Mucosa of descending colon (tissue), 3 donors: ENCODE data around the gene NBAS. TPM values are rescaled to one million over a fixed set of nuclear protein-coding genes. Genes with fewer than 3 reads are reported as not detected.

ENCODE experiments used
- ATAC-seq: fragments of 200-7000 bp; cut with Tn5 transposase; one replicate; pipeline ENCODE4 v1.9.1; 2020; ENCODE audit warnings: mild to moderate bottlenecking, moderate library complexity
- DNase-seq, 3 donors: peaks; one replicate each; pipeline ENCODE4 v3.0.0-alpha.2; 2020
- H3K36me3 ChIP-seq: fragments of 200-600 bp; one replicate; pipeline ENCODE4 v1.8.0; 2021; ENCODE audit warnings: low read depth, mild to moderate bottlenecking
- H3K4me1 ChIP-seq: fragments of 200-600 bp; one replicate; pipeline ENCODE4 v1.8.0; 2021; ENCODE audit warnings: low read depth, mild to moderate bottlenecking
- H3K4me3 ChIP-seq: fragments of 200-600 bp; one replicate; pipeline ENCODE4 v1.8.0; 2021; ENCODE audit warnings: mild to moderate bottlenecking
- H3K9me3 ChIP-seq: fragments of 200-600 bp; one replicate; pipeline ENCODE4 v1.8.0; 2021; ENCODE audit warnings: mild to moderate bottlenecking
- CTCF ChIP-seq: fragments of 200-600 bp; IDR thresholded peaks from one replicate; pipeline ENCODE4 v1.8.0; 2022; ENCODE audit warnings: antibody characterized with exemption, mild to moderate bottlenecking
- intact Hi-C, 2 donors: fragments of 100-400 bp; cut with DNase I in 1 of 2; cut with micrococcal nuclease in 1 of 2; formaldehyde crosslinking; loops; one replicate each; pipeline versions ENCODE4 v1.11.0 to v1.11.1; 2022; cut with DNase I, micrococcal nuclease
- total RNA-seq, 3 donors: library from RNA; stranded (reverse); fragmentation: NEBNext Ultra II Directional in 2 of 3; extraction: Animal tissue kit (Norgen Biotek cat#: 25700) in 2 of 3; gene quantifications; one replicate each; pipeline versions ENCODE4 v1.2.1 to v1.2.4, GENCODE V29; 2021 to 2023
- donor health status: DM: no; HTN: no; CAD: no; lungs with moderate emphysema.
- donor health status: DM: no; HTN: no; CAD: no.
- donor health status: DM: no; HTN: yes; CAD: no.

NBAS gene
- total RNA-seq, 3 donors from 2014 or later, result 25.8 to 50.2 (median 32.8) TPM

GRCh38 chr2:15186118-15186517, 375.0 kb downstream of the NBAS start:
- intact Hi-C loops, result no loop called here
- no peak for ATAC-seq

GRCh38 chr2:15184491-15184890, 376.6 kb downstream of the NBAS start:
- H3K36me3 ChIP-seq, result no peaks in the 10 kb centered on the region
- no peak for DNase-seq

More at GRCh38 chr2:15186118-15186517, 375.0 kb downstream of the NBAS start:
- no peak for TF ChIP-seq CTCF
- no peaks in the 10 kb centered on the region for H3K36me3 ChIP-seq
- DNase-seq, result no peak
- H3K4me1 ChIP-seq, result no peaks in the 10 kb centered on the region
- H3K4me3 ChIP-seq, result no peak overlapping the region
- no peaks in the 10 kb centered on the region for H3K9me3 ChIP-seq

GRCh38 chr2:15182275-15182674, 378.9 kb downstream of the NBAS start:
- DNase-seq, result no peak
- no peak for ATAC-seq
- no peak for TF ChIP-seq CTCF

More at GRCh38 chr2:15184491-15184890, 376.6 kb downstream of the NBAS start:
- no peaks in the 10 kb centered on the region for H3K9me3 ChIP-seq
- intact Hi-C loops, result no loop called here
- TF ChIP-seq CTCF, result no peak
- no peaks in the 10 kb centered on the region for H3K4me1 ChIP-seq
- no peak for ATAC-seq
- H3K4me3 ChIP-seq, result no peak overlapping the region

GRCh38 chr2:15181092-15181745, 379.9 kb downstream of the NBAS start:
- no peak overlapping the region for H3K4me3 ChIP-seq
- no peak for DNase-seq
- H3K36me3 ChIP-seq, result no peaks in the 10 kb centered on the region
- no peak for TF ChIP-seq CTCF
- intact Hi-C loops, result no loop called here
- no peak for ATAC-seq
- no peaks in the 10 kb centered on the region for H3K9me3 ChIP-seq
- H3K4me1 ChIP-seq, result no peaks in the 10 kb centered on the region

More at GRCh38 chr2:15182275-15182674, 378.9 kb downstream of the NBAS start:
- Histone ChIP-seq H3K9me3 (no peaks in the 10 kb centered on the region), H3K4me3 (no peak overlapping the region), H3K4me1 (no peaks in the 10 kb centered on the region), H3K36me3 (no peaks in the 10 kb centered on the region)
- intact Hi-C loops, result no loop called here

- no peaks in the 10 kb centered on the region for H3K4me1 ChIP-seq
- intact Hi-C loops, result no loop called here
- H3K4me3 ChIP-seq, result no peak overlapping the region
- DNase-seq (no peak), ATAC-seq (no peak)
- no peaks in the 10 kb centered on the region for H3K9me3 ChIP-seq
- no peak for TF ChIP-seq CTCF
- no peaks in the 10 kb centered on the region for H3K36me3 ChIP-seq
Observed at GRCh38 chr2:15180379-15180778, 380.8 kb downstream of the NBAS start.
